RKO (cell line): ENCODE results near the gene IQGAP1.
A peak's percentile ranks its signal among the peaks of the same experiment; 100 is the strongest.
"Not testable (repeated sequence)": the region's sequence is repeated elsewhere in the genome, so short reads cannot be mapped to it uniquely, and the experiment has no call there.

Experiments used
- DNase-seq: peaks from one replicate; pipeline ENCODE4 v3.0.0-alpha.2; 2016; ENCODE audit warnings: low spot score

IQGAP1 gene

DNA sequence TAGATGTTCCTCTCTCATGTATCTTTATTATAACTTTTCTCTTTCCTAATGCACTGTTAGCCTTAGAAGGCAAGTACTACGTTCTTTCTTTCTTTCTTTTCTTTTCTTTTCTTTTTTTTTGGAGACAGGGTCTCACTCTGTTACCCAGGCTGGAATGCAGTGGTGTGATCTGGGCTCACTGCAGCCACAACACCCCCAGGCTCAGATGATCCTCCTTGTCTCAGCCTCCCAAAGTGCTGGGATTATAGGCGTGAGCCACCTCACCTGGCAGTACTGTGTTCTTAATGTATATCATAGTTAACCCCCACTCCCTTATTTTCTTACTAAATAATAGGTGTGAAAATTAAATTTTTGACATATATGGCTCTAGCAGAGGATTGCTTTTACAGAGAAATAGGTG is 23.1 kb downstream of the IQGAP1 start:
- no peak for DNase-seq

DNA sequence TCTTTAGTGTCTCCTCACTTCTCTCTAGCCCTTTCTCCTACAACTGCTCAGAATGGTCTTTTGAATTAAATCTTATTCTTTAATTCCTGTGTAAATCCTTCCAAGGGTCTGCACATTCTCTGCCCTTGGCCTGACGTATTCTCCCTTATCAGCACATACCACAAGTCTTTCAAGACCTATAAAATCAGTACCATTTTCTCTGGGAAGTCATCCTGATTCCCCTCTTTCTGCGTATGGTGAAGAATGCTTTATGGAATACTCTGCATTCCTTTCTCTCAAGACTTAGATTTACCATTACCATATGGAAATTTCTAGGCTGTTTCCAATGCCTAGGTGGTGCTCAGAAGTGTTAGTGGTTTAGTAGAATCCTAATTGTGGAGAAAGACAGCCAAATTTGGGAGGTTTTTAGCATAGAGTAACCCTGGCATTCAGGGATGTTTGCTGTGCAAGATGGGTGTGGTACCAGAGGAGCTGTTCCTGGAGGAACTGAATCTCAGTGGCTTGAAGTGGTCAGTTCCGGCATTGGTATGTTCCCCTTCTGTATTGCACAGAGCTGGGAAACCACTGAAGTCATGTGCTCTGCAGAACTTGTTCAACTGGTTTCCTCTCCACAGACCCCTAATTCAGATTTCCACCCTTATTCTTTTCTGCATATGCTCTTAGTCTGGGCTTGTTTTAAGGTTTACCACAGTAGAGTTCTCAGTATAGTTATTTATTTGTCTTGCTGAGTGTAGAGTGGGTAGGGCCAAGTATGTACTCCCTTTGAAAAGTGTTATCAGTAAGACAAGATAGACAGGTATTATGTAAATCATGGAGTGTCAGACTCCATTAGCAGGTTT is 24.5 kb downstream of the IQGAP1 start:
- DNase-seq, result no peak

DNA sequence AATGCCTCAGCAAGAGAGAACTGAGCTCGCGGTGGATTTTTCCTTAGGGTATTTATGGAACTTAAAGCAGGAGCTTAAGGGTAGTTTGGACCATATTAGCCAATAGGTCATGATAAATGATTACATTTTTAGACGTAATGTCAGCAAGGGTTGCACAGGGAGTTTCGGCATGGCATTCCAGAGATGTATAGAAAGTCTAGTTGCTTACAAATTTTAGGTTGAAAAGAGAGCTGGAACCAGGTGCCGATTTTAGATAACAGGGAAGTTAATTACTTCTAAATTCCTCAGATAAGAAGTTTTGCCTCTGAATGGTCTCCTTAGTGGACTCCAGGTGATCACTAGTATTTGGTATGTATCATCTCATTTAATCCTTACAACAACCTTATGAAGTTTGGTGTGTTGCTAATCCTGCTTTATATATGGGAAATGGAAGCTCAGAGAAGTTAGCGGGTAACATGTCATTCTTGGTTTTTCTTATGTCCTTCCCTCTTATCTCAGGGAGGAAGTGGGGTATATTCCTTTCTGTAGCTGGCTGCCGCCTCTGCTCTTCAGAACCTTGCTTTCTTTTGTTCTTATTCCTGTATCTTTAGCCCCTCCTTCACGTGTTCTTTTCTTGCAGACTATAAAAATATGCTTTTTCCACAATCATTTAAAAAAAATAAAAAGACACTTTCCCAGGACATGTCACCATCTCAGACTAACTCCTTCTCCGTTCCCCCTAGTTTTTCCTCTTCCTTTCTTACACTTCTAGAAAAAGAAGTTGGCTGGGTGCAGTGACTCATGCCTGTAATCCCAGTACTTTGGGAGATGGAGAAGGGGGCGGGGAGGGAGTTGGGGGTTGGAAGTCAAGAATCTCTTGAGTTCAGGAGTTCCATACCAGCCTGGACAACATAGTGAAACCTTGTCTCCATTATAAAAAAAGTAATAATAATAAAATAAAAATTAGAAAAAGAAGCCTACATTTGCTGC is 25.7 kb downstream of the IQGAP1 start:
- DNase-seq, result no peak

DNA sequence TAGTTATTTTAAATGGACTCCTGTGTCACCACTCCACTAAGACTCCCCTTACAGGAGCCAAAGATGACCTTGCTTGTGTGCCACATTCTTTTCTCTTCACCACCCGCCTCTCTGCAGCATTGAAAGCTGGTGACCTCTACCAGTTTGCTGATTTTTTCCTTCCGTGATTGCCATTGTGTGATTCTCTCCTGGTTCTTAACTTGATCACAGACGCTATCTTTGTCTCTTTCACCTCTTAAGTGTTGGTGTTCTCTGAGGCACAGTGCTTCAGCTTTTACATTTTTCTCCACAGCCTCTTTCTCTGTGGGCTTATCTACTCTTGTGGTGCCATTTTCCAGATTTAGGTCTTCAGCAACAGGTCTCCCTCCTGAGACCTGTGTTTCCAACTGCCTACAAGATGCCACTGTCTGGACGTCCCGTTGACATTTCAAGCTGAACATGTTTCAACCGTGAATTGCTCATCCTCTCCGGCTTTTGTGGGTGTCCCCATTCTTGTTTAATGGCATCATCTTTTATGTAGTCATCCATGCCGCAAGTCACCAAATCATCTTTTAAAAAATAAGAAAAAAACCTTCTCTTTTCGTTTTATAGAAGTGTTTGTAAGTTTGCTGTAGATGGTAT is 26.5 kb downstream of the IQGAP1 start:
- peak; percentile 88 for DNase-seq

DNA sequence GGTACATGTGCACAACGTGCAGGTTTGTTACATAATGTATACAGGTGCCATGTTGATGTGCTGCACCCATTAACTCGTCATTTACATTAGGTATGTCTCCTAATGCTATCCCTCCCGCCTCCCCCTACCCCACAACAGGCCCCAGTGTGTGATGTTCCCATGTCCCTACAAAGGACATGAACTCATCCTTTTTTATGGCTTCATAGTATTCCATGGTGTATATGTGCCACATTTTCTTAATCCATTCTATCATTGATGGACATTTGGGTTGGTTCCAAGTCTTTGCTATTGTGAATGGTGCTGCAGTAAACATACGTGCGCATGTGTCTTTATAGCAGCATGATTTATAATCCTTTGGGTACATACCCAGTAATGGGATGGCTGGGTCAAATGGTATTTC is 28.0 kb downstream of the IQGAP1 start:
- not testable (repeated sequence) for DNase-seq

DNA sequence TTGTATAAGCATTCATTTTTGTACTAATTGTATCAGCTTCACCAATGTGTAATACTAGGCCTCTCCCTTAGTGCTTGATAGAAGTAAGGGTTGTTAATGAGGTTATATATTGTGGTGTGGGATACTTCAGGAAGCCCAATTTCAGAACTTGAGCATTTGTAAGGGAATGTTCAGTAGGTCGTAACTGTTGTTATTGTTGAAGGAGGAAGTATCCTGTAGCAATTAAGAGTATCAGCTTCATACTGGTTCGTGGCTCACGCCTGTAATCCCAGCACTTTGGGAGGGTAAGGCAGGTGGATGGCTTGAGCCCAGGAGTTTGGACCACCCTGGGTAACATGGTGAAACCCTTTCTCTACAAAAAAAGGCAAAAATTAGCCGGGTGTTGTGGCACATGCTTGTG is 30.6 kb downstream of the IQGAP1 start:
- DNase-seq, result no peak

DNA sequence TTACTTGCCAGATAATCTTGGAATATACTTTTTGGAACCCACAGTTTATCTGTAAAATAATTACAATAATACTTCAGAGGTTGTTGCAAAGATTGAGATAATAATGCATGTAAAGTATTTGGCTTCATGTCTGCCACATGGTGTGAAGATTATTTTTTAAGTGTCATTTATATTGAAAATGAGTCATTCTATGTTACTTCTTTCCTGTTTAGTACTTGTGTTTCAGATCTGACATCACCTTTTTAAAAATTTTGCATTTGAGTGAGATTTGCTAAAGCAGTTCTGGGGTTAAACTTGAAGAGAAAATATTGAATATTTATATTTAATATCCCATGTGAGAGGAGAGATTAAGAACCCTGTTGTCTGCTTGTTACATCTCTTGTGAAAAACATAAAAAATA is 31.2 kb downstream of the IQGAP1 start:
- no peak for DNase-seq

DNA sequence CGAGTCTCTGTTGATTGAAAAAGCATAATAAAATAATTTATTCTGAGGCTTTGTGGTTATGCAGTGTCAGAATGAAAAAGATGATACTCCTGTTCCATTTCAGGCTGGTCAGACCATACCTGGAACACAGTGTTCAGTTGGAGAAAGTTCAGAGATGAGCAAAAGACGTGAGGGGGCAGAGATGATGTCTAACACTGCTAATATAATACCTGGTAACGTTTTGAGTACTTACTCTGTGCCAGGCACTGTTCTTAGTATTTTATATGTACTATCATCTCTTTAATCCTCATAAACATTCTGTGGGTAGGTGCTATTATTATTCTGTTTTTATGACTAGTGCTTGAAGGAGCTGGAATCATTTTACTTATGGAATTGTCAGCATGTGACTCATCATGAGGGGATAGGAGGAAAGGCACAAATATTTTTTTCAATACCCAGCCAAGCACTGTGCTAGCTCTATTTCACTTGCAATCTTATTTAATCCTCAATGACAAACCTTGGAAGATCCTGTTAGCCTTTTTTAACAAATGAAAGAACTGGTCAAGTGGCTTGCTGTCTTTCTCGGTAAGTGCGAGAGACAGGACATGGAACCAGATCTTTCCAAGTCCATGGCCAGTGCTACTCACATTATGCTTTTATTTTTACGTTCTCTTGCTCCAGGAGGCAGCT is 31.8 kb downstream of the IQGAP1 start:
- peak; percentile 67 for DNase-seq

DNA sequence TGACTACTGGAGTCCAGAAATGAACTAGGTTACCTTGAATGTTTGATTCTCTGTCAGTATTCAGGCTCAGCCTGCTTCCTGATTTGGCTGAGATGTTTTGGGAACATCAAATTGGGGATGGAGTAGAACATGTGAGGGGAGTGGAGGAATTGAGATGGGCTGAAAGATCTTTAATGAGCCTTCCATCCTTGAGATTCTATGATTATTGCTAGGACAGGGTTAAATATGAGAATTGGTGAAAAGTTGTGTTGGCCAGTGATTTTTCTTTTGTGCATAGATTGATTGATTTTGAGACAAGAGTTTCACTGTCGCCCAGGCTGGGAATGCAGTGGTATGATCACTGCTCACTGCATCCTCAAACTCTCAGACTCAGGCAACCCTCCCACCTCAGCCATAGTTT is 32.4 kb downstream of the IQGAP1 start:
- DNase-seq, result no peak

DNA sequence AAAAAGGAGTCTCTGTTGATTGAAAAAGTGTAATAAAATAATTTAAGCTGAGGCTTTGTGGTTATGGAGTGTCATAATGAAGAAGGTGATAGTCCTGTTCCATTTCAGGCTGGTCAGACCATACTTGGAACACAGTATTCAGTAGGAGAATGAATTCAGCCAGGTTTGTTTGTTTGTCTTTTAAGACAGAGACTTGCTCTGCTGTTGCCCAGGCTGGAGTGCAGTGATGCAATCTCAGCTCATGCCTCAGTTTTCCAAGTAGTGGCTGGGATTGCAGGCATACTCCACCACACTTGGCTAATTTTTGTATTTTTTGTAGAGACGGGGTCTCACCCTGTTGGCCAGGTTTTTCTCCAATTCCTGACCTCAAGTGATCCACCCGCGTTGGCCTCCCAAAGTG is 33.5 kb downstream of the IQGAP1 start:
- DNase-seq, result no peak

DNA sequence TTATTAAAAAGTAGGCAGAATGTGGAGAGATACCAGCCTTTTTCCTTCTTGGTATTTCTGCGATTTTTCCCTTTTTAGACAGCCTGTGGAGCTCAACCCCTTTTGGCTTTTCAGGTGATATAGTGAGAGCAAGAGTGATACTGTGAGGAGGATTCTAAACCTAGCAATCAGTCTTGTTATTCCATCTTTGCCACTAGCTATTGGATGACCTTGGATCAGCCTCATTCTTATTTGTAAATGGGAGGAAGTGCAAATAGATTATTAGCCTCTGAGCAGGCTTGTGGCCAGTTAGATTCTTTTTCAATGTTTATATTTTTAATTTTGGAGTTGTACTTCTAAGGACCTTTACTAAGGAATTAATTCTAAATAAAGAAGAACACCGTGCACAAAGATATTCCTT is 34.0 kb downstream of the IQGAP1 start:
- DNase-seq, result no peak

DNA sequence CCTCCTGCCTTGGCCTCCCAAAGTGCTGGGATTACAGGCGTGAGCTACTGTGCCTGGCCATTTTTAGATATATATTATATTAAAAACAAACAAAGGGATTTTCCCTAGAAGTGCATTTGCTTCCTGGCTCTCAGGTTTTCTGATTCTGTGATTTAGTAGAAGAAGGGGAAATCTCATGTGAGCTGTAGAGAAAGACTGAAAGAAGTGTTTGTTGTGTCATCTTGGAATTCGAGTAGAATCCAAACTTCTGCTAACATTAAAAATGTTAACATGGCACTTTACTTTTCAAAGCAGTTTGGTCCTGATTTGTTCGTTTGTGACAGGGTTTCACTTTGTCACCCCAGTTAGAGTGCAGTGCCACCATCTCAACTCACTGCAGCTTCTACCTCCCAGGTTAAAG is 34.9 kb downstream of the IQGAP1 start:
- DNase-seq, result no peak

DNA sequence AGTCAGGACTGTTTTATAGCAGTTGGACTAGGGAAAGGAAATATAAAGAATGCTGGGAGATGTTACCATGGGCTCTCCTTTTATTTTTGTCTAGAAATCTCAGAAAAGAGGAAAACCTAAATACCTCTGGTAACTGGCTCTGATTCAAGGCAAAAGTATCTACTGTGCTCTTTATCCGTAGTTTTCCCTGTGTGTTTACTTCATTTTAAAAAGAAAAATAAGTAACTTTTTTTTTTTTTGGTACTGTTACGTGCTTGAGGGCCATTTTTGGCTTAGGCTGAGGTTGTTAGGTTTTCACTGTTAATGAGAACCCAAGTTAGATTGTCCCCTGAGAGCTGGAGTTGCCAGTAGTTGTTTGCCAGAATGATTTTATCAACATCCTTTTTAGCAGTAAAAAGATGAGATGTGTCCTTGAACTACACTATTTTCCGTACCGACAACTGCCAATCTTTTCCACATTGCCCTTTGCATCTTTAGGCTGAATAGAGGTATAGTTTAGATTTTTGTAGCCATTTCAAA is 35.8 kb downstream of the IQGAP1 start:
- DNase-seq, result no peak

DNA sequence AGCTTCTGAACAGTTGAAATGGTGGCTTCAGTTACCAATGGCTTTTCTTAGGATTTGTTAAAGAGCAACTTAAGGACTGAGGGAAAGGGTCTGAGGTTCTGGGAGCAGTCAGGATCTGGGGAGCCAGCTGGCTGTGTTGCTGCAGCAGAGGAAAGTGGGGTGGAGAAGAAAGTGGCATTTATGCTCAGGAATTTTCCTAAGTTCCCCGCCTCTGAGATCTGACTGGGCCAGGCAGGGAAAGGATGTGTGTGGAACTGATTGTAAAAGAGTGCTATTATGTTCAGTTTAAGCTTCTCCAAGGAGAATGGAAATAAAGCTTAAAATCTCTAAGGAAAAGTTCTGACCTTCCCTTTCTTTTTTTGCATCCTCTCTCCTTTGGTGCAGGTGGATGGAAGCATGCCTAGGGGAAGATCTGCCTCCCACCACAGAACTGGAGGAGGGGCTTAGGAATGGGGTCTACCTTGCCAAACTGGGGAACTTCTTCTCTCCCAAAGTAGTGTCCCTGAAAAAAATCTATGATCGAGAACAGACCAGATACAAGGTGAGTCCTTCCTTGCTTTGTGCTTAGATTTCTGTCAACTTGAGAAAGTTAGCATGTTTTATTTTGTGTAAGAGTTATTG is 37.8 kb downstream of the IQGAP1 start:
- no peak for DNase-seq

DNA sequence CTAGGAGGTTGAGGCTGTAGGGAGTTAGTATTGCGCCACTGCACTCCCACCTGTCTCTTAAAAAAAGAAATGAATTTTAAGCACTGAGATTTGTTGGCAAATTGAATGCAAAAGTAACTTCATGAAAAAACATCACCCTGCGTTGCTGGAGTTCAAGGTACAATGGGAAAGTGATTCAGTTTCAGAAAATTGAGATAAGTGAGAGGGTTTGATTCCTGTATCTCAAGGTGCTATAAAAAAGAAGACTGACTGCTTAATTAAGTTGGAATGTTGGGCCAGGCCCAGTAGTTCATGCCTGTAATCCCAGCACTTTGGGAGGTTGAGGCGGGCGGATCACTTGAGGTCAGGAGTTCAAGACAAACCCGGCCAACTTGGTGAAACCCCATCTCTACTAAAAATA is 39.1 kb downstream of the IQGAP1 start:
- no peak for DNase-seq

DNA sequence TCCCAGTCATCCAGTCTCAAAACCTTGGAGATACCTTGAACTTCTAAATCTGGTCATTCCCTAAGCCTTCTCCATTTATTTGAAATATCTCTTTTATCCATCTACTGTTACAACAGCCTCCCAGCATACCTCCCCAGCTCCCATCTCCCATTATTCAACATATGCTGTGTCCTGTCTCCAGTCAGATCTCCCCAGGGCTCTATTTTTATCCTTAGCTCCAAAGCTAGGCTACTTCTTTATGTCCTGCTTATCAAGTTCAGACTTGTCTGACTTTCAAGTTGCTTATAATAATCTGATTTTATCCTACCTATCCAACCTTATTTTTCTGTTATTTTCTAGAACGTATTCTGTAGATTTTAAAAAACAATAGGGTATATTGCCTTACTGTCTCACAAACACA is 44.2 kb downstream of the IQGAP1 start:
- DNase-seq, result no peak

DNA sequence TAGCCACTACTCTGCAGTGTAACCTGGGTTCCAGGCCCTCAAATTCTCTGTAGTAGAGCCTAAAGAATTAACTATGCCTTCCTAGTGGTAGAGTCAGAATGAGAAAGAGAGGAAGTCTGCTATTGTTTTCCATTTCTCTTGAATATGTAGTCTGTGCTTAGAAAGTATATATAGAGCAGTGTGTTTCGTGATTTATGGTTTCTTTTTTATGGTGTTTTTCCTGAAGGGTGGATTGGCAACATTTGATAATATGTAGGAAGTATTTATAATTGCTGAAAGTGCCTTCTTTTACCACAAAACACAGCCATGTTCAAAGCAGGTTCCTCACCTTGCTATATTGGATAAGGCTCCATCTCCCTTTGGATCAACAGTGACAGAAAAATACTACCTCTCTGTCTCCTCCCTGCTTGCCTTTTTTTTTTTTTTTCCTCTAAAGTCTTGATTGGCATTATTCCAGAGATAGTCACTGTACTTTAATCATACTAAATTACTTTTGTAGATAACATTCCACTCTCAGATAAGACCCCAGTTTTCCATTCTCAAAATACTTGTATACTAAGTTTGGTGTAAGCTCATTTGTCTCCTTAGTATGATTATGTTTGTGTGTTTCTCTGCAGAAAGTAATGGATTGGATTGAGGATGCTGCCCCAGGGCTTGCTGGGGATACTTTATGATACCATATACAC is 47.8 kb downstream of the IQGAP1 start:
- DNase-seq, result no peak

DNA sequence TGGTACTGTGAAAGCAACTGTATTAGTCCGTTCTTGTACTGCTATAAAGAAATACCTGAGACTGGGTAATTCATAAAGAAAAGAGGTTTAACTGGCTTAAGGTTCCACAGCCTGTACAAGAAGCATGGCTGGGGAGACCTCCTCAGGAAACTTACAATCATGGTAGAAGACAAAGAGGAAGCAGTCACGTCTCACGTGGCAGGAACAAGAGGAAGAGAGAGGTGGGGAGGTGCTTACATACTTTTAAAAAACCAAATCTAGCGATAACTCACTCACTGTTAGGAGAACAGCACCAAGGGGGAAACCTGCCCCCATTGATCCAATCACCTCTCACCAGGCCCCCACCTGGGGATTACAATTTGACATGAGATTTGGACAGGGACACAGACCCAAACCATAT is 48.9 kb downstream of the IQGAP1 start:
- no peak for DNase-seq

DNA sequence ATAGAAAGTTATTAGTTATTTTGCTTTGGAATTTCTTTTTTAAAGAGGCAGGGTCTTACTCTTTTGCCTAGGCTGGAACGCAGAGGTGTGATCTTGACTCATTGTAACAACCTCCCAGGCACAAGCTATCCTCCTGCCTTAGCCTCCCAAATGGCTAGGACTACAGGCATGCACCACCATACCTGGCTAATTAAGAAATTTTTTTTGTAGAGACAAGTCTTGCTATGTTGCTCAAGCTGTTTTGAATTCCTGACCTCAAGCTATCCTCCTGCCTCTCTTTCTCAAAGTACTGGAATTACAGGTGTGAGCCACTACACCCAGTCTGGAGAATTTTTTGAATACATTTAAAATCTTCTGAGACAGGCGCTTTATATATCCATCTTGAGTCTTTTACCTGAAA is 49.5 kb downstream of the IQGAP1 start:
- DNase-seq, result no peak

DNA sequence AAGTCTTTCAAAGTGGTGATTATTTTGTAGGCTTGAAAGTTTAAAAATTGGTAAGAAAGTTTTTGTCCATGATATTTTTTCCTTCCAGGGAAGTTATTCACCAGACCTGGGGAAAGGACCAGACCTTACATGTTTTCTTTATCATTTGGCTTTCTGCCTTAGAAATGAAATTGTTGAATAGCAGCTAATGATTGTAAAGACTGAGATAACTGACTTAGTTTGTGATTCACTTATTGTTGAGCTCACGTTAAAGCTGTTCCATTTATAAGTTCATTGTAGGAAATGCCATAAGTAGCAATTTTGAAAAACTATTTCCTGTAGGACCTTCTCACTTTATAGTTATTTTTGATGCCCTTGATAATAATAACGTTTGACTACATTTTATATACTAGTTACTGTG is 51.9 kb downstream of the IQGAP1 start:
- no peak for DNase-seq

DNA sequence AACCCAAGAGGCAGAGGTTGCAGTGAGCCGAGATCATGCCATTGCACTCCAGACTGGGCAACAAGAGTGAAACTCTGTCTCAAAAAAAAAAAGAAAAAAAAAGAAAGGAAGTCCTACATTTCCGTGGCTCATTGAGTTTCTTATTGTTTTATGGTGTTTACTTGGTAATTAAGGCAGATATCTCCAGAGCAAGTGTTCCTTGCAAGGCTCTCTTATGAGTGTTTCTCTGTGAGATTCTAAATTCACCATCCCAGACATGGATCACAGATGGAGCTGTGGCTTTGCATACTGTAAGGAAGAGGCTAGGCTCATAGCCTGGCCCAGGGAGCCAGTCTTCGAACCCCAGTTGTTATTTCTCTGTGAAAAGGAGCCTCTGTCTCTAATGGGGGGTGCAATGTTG is 53.0 kb downstream of the IQGAP1 start:
- DNase-seq, result no peak
